HFFc6 (cell line): ENCODE results near the gene MFAP5. TPM values are rescaled to one million over a fixed set of nuclear protein-coding genes. Genes with fewer than 3 reads are reported as not detected.

Source experiments
- DNase-seq: peaks from one replicate; pipeline ENCODE4 v3.0.0-alpha.2; 2018
- H3K27ac Mint-ChIP-seq: 2 replicates; pipeline ENCODE4 v1.8.0; 2020; ENCODE audit warnings: mild to moderate bottlenecking, mixed read lengths
- H3K27me3 Mint-ChIP-seq: 2 replicates; pipeline ENCODE4 v1.8.0; 2021; ENCODE audit warnings: mild to moderate bottlenecking, moderate library complexity, mixed read lengths; ENCODE audit not compliant: insufficient read depth
- H3K36me3 Mint-ChIP-seq: 2 replicates; pipeline ENCODE4 v1.8.0; 2021; ENCODE audit warnings: low read depth, mixed read lengths
- H3K4me1 Mint-ChIP-seq: 2 replicates; pipeline ENCODE4 v1.8.0; 2020; ENCODE audit warnings: low read depth, mixed read lengths
- H3K4me3 Mint-ChIP-seq: 2 replicates; pipeline ENCODE4 v1.8.0; 2020; ENCODE audit warnings: mild to moderate bottlenecking, moderate library complexity, mixed read lengths
- H3K9me3 Mint-ChIP-seq: 2 replicates; pipeline ENCODE4 v1.8.0; 2020; ENCODE audit warnings: mild to moderate bottlenecking, mixed read lengths
- CTCF ChIP-seq: fragments of 200-600 bp; sonication (generic); IDR thresholded peaks from 2 replicates; pipeline ENCODE4 v1.5.0; 2021; ENCODE audit warnings: antibody characterized with exemption, mild to moderate bottlenecking
- total RNA-seq, 6 experiments: library from RNA; stranded (reverse); fragmentation: NEBNext Ultra II Directional; extraction: Animal tissue kit (Norgen Biotek cat#: 25700); gene quantifications; 2 replicates in 1 of 6; 3 replicates in 5 of 6; pipeline ENCODE4 v1.2.3, GENCODE V29; 2021

MFAP5 gene
- total RNA-seq, 6 experiments from 2014 or later = 42.1 to 194 (median 167) TPM

- Mint-ChIP-seq H3K27me3 (peaks cover 3% of the 10 kb centered on the region), H3K36me3 (no peaks in the 10 kb centered on the region), H3K9me3 (no peaks in the 10 kb centered on the region; the same call in 1 of the 2 replicates), H3K4me1 (peaks cover 22% of the 10 kb centered on the region), H3K27ac (no peak within 1 kb of the TSS), H3K4me3 (no peak within 1 kb of the TSS)
- no peak for DNase-seq
- TF ChIP-seq CTCF = no peak
These were observed 50.0 kb downstream of the MFAP5 start, which contains the start of gene AICDA for GRCh38 chr12:8612629-8613028. TSS of gene AICDA (minus strand) at chr12:8612859. CDS start at chr12:8612767, 92 bp downstream.

- peak overlapping the region; percentile 86 for H3K4me3 Mint-ChIP-seq
- peaks cover 19% of the 10 kb centered on the region for H3K27me3 Mint-ChIP-seq
- no peaks in the 10 kb centered on the region for H3K9me3 Mint-ChIP-seq
- peak; percentile 20 for DNase-seq
- peak; percentile 82 for TF ChIP-seq CTCF
- peaks cover 22% of the 10 kb centered on the region for H3K4me1 Mint-ChIP-seq
- H3K27ac Mint-ChIP-seq = no peak overlapping the region; the same call in 1 of the 2 replicates
- H3K36me3 Mint-ChIP-seq = no peaks in the 10 kb centered on the region
These were observed 53.5 kb downstream of the MFAP5 start for GRCh38 chr12:8609061-8609570.

GRCh38 chr12:8606890-8607289 is 55.7 kb downstream of the MFAP5 start:
- DNase-seq = no peak
- Mint-ChIP-seq H3K27me3 (peaks cover 23% of the 10 kb centered on the region), H3K27ac (no peak overlapping the region), H3K36me3 (no peaks in the 10 kb centered on the region), H3K4me3 (no peak overlapping the region), H3K4me1 (peaks cover 22% of the 10 kb centered on the region), H3K9me3 (no peaks in the 10 kb centered on the region)
- TF ChIP-seq CTCF = no peak

GRCh38 chr12:8605057-8605456 is 57.6 kb downstream of the MFAP5 start:
- no peaks in the 10 kb centered on the region for H3K36me3 Mint-ChIP-seq
- no peak overlapping the region for H3K4me3 Mint-ChIP-seq
- H3K27ac Mint-ChIP-seq = no peak overlapping the region
- peaks cover 5% of the 10 kb centered on the region; the same call in 1 of the 2 replicates for H3K9me3 Mint-ChIP-seq
- no peak for TF ChIP-seq CTCF
- DNase-seq = no peak
- peaks cover 13% of the 10 kb centered on the region for H3K4me1 Mint-ChIP-seq
- H3K27me3 Mint-ChIP-seq = peaks cover 21% of the 10 kb centered on the region

GRCh38 chr12:8603856-8604255 is 58.8 kb downstream of the MFAP5 start:
- Mint-ChIP-seq H3K9me3 (peaks cover 5% of the 10 kb centered on the region; the same call in 1 of the 2 replicates), H3K27ac (no peak overlapping the region), H3K4me1 (peaks cover 3% of the 10 kb centered on the region), H3K4me3 (peak overlapping the region; percentile 52; the same call in 1 of the 2 replicates), H3K27me3 (peaks cover 21% of the 10 kb centered on the region), H3K36me3 (no peaks in the 10 kb centered on the region)
- DNase-seq = no peak
- peak; percentile 53 for TF ChIP-seq CTCF
